WTC11 (cell line): ENCODE results near the gene TIMM17B. TPM values are rescaled to one million over a fixed set of nuclear protein-coding genes. Genes with fewer than 3 reads are reported as not detected.

Experiments
- ATAC-seq: fragments of 200-7000 bp; cut with Tn5 transposase; 2 replicates; pipeline ENCODE4 v1.10.0; 2021; ENCODE audit warnings: mild to moderate bottlenecking, moderate library complexity
- CTCF ChIA-PET: fragments of 300-600 bp; sonication (Branson Sonifier 250); formaldehyde crosslinking; loops from one replicate; lab custom pipeline; 2021; ENCODE audit warnings: antibody characterized with exemption; lab: Charles Lee
- POLR2A ChIA-PET: fragments of 350-600 bp; sonication (Branson Sonifier 250); formaldehyde crosslinking; loops from one replicate; lab custom pipeline; 2021; ENCODE audit warnings: antibody characterized with exemption; lab: Charles Lee
- DNase-seq: peaks from one replicate; pipeline ENCODE4 v3.0.0; 2021; ENCODE audit warnings: low spot score
- H3K27ac Mint-ChIP-seq: 2 replicates; pipeline ENCODE4 v1.8.0; 2021; ENCODE audit warnings: mixed read lengths
- H3K27me3 Mint-ChIP-seq: 2 replicates; pipeline ENCODE4 v1.8.0; 2021; ENCODE audit warnings: low read depth, mild to moderate bottlenecking, moderate library complexity, mixed read lengths
- H3K36me3 Mint-ChIP-seq: 2 replicates; pipeline ENCODE4 v1.8.0; 2021; ENCODE audit warnings: mixed read lengths
- H3K4me1 Mint-ChIP-seq: 2 replicates; pipeline ENCODE4 v1.8.0; 2022; ENCODE audit warnings: mixed read lengths
- H3K4me3 Mint-ChIP-seq: 2 replicates; pipeline ENCODE4 v1.8.0; 2021; ENCODE audit warnings: mild to moderate bottlenecking, moderate library complexity, mixed read lengths
- H3K9me3 Mint-ChIP-seq: 2 replicates; pipeline ENCODE4 v1.8.0; 2021; ENCODE audit warnings: mixed read lengths
- ATF2 ChIP-seq: sonication (generic); formaldehyde crosslinking; IDR thresholded peaks from 2 replicates; pipeline ENCODE4 v1.8.1; 2022; ENCODE audit warnings: low read depth, missing genetic modification reagents, borderline replicate concordance
- ATF6 ChIP-seq: sonication (generic); formaldehyde crosslinking; IDR thresholded peaks from 2 replicates; pipeline ENCODE4 v1.8.1; 2023; ENCODE audit warnings: mild to moderate bottlenecking, missing genetic modification reagents
- CTCF ChIP-seq: fragments of 200-600 bp; IDR thresholded peaks from 2 replicates; pipeline ENCODE4 v1.8.0; 2022; ENCODE audit warnings: antibody characterized with exemption
- E2F1 ChIP-seq: sonication (generic); formaldehyde crosslinking; IDR thresholded peaks from 2 replicates; pipeline ENCODE4 v1.8.0; 2022; ENCODE audit warnings: mild to moderate bottlenecking, missing genetic modification reagents
- ETV6 ChIP-seq: sonication (generic); formaldehyde crosslinking; IDR thresholded peaks from 2 replicates; pipeline ENCODE4 v1.8.1; 2022; ENCODE audit warnings: mild to moderate bottlenecking, missing genetic modification reagents
- JAZF1 ChIP-seq: fragments of 250-450 bp; sonication (Bioruptor Pico); IDR thresholded peaks from 2 replicates; pipeline ENCODE4 v1.9.0; 2021; ENCODE audit warnings: moderate library complexity, mild to moderate bottlenecking, inconsistent platforms
- JUN ChIP-seq: sonication (generic); formaldehyde crosslinking; IDR thresholded peaks from 2 replicates; pipeline ENCODE4 v1.8.0; 2023; ENCODE audit warnings: mild to moderate bottlenecking, missing genetic modification reagents
- MAX ChIP-seq: sonication (generic); formaldehyde crosslinking; IDR thresholded peaks from 2 replicates; pipeline ENCODE4 v1.8.0; 2022; ENCODE audit warnings: mild to moderate bottlenecking, missing genetic modification reagents
- NR2C2 ChIP-seq: sonication (generic); formaldehyde crosslinking; IDR thresholded peaks from 2 replicates; pipeline ENCODE4 v1.8.0; 2022; ENCODE audit warnings: mild to moderate bottlenecking, missing genetic modification reagents
- NR3C1 ChIP-seq: sonication (generic); formaldehyde crosslinking; conservative IDR thresholded peaks from 2 replicates; pipeline ENCODE4 v1.8.1; 2023; ENCODE audit warnings: low read depth, mild to moderate bottlenecking, missing genetic modification reagents
- OVOL2 ChIP-seq: fragments of 250-450 bp; sonication (Bioruptor Pico); IDR thresholded peaks from 2 replicates; pipeline ENCODE4 v1.9.0; 2021; ENCODE audit warnings: mild to moderate bottlenecking, borderline replicate concordance
- RELA ChIP-seq: sonication (generic); formaldehyde crosslinking; IDR thresholded peaks from 2 replicates; pipeline ENCODE4 v1.8.1; 2022; ENCODE audit warnings: missing genetic modification reagents, mild to moderate bottlenecking, borderline replicate concordance
- RORB ChIP-seq: fragments of 250-450 bp; sonication (Bioruptor Pico); IDR thresholded peaks from 2 replicates; pipeline ENCODE4 v1.9.0; 2021; ENCODE audit warnings: mild to moderate bottlenecking
- SMAD4 ChIP-seq: sonication (generic); formaldehyde crosslinking; IDR thresholded peaks from 2 replicates; pipeline ENCODE4 v1.8.0; 2022; ENCODE audit warnings: mild to moderate bottlenecking, missing genetic modification reagents
- SOX15 ChIP-seq: fragments of 250-450 bp; sonication (Bioruptor Pico); IDR thresholded peaks from 2 replicates; pipeline ENCODE4 v1.9.0; 2021; ENCODE audit warnings: mild to moderate bottlenecking
- TEAD4 ChIP-seq: sonication (generic); formaldehyde crosslinking; IDR thresholded peaks from 2 replicates; pipeline ENCODE4 v1.8.0; 2022; ENCODE audit warnings: mild to moderate bottlenecking, missing genetic modification reagents
- USF2 ChIP-seq: sonication (generic); formaldehyde crosslinking; IDR thresholded peaks from 2 replicates; pipeline ENCODE4 v1.8.1; 2023; ENCODE audit warnings: mild to moderate bottlenecking, missing genetic modification reagents, moderate library complexity
- ZNF671 ChIP-seq: fragments of 250-450 bp; sonication (Bioruptor Pico); IDR thresholded peaks from 2 replicates; pipeline ENCODE4 v1.8.0; 2021; ENCODE audit warnings: mild to moderate bottlenecking
- total RNA-seq: library from RNA; stranded (reverse); gene quantifications from 3 replicates; pipeline ENCODE4 v1.2.3, GENCODE V29; 2021

TIMM17B gene
- total RNA-seq, 1 experiment from 2014 or later = 99.6 TPM

- TF ChIP-seq TEAD4 (CRISPR knock-in tag) = no peak
- TF ChIP-seq E2F1 (CRISPR knock-in tag) = no peak
- TF ChIP-seq, all 79 proteins: peak for 0
Observed at GRCh38 chrX:48918301-48918642, 20.7 kb upstream of the TIMM17B start (continued).

GRCh38 chrX:48917139-48918001 lies 19.8 kb upstream of the TIMM17B start:
- Mint-ChIP-seq H3K36me3 (peaks cover 56% of the 10 kb centered on the region), H3K27ac (peak overlapping the region; percentile 93), H3K27me3 (no peaks in the 10 kb centered on the region), H3K4me1 (peaks cover 53% of the 10 kb centered on the region), H3K9me3 (no peaks in the 10 kb centered on the region), H3K4me3 (peak overlapping the region; percentile 93)
- peak; percentile 31 for ATAC-seq
- POLR2A ChIA-PET = no interaction called here
- CTCF ChIA-PET = interaction anchor here (0.8 to 1.0 kb wide), 3 partner anchors 19 to 286 kb away, joined by 3 to 5 read pairs (median 3); no protein-coding TSS in a partner anchor
- DNase-seq = peak; percentile 87
- TF ChIP-seq RELA (CRISPR knock-in tag) (no peak), USF2 (CRISPR knock-in tag) (no peak), JUN (CRISPR knock-in tag) (no peak), ZNF671 (CRISPR knock-in tag) (no peak), SMAD4 (CRISPR knock-in tag) (no peak), ATF6 (CRISPR knock-in tag) (no peak), ETV6 (0 out of 2 replicates have a peak, but pooled peaks have one; percentile 48), MAX (CRISPR knock-in tag) (no peak), TEAD4 (CRISPR knock-in tag) (no peak), NR2C2 (CRISPR knock-in tag) (0 out of 2 replicates have a peak, but pooled peaks have one; percentile 40), ATF2 (no peak), OVOL2 (CRISPR knock-in tag) (no peak), RORB (CRISPR knock-in tag) (no peak), JAZF1 (CRISPR knock-in tag) (no peak), CTCF (peak; percentile 71), SOX15 (no peak), NR3C1 (CRISPR knock-in tag) (no peak)
